HepG2 (cell line): Measurements from ENCODE around the gene SELPLG. TPM values are rescaled to one million over a fixed set of nuclear protein-coding genes. Genes with fewer than 3 reads are reported as not detected.
A peak's percentile ranks its signal among the peaks of the same experiment; 100 is the strongest.

Source experiments
- ATAC-seq: fragments of 200-7000 bp; cut with Tn5 transposase; 3 replicates; pipeline ENCODE4 v1.9.1; 2020; ENCODE audit warnings: mild to moderate bottlenecking, moderate library complexity
- BruUV-seq: library from RNA; stranded (reverse); fragments of 400-500 nt; replicated peaks from 2 replicates; lab custom pipeline; 2021; lab: Mats Ljungman, UMichigan
- CTCF ChIA-PET: fragments of 300-600 bp; formaldehyde crosslinking; extraction: SDS; loops from one replicate; lab custom pipeline; 2021; ENCODE audit warnings: low total read pairs, inconsistent platforms, low intra/inter-chr PET ratio; lab: Yijun Ruan, JAX
- POLR2A ChIA-PET: fragments of 350-600 bp; sonication (Branson Sonifier 250); formaldehyde crosslinking; loops from one replicate; lab custom pipeline; 2020; ENCODE audit warnings: antibody characterized with exemption, inconsistent platforms; lab: Yijun Ruan, JAX
- DNase-seq: peaks from one replicate; pipeline ENCODE4 v3.0.0-alpha.2; 2015; ENCODE audit warnings: low spot score
- FAIRE-seq: peaks from 3 replicates; lab custom pipeline; 2011; peaks lifted over from hg19 to GRCh38; lab: Jason Lieb, UNC
- H2AFZ ChIP-seq: one replicate; pipeline ENCODE4 v1.6.1; 2011; ENCODE audit warnings: low read length, inconsistent platforms
- H3K27ac ChIP-seq: fragments of 300-600 bp; 3 replicates; pipeline ENCODE4 v1.8.0; 2011; ENCODE audit warnings: mixed run types, mild to moderate bottlenecking, mixed read lengths, low read length, inconsistent platforms; ENCODE audit not compliant: insufficient read depth; ENCODE audit errors: extremely low read length
- H3K27me3 ChIP-seq, 2 experiments: fragments of 200-600 bp in 1 of 2; 2 replicates in 1 of 2; 3 replicates in 1 of 2; pipeline versions ENCODE4 v1.6.0 to v1.8.0; 2011; ENCODE audit warnings: low read length in 2 of 2, mild to moderate bottlenecking in 2 of 2, moderate library complexity in 2 of 2, inconsistent platforms in 1 of 2; ENCODE audit not compliant: insufficient read depth in 2 of 2, control insufficient read depth in 1 of 2
- H3K36me3 ChIP-seq, 2 experiments: fragments of 200-600 bp in 1 of 2; replicated peaks in 1 of 2; 2 replicates in 1 of 2; 3 replicates in 1 of 2; pipeline versions ENCODE4 v1.5.1 to v1.8.0; 2011; ENCODE audit warnings: low read length in 2 of 2, inconsistent platforms in 1 of 2; ENCODE audit not compliant: insufficient read depth in 2 of 2, control insufficient read depth in 1 of 2
- H3K4me1 ChIP-seq: 2 replicates; pipeline ENCODE4 v1.5.1; 2012; ENCODE audit warnings: low read length, inconsistent platforms; ENCODE audit not compliant: insufficient read depth
- H3K4me2 ChIP-seq: 2 replicates; pipeline ENCODE4 v1.6.0; 2011; ENCODE audit warnings: low read depth, low read length, inconsistent platforms
- H3K4me3 ChIP-seq, 3 experiments: fragments of 200-600 bp in 1 of 3; sonication (generic), shearing (Covaris generic) in 1 of 3; replicated peaks in 1 of 3; 2 replicates each; pipeline ENCODE4 v1.5.1; 2011 to 2016; ENCODE audit warnings: low read length in 3 of 3, inconsistent platforms in 2 of 3, low read depth in 2 of 3, mild to moderate bottlenecking in 2 of 3, control low read depth in 1 of 3, mixed read lengths in 1 of 3; ENCODE audit not compliant: insufficient read depth in 1 of 3
- H3K79me2 ChIP-seq: one replicate; pipeline ENCODE4 v1.6.1; 2011; ENCODE audit warnings: low read length, inconsistent platforms; ENCODE audit not compliant: insufficient read depth
- H3K9ac ChIP-seq: 2 replicates; pipeline ENCODE4 v1.6.0; 2011; ENCODE audit warnings: mild to moderate bottlenecking, low read depth, low read length, inconsistent platforms; ENCODE audit not compliant: insufficient read depth
- H3K9me3 ChIP-seq: 2 replicates; pipeline ENCODE4 v1.5.1; 2012; ENCODE audit warnings: mild to moderate bottlenecking, low read length
- H4K20me1 ChIP-seq: 2 replicates; pipeline ENCODE4 v1.6.0; 2011; ENCODE audit warnings: inconsistent platforms, mild to moderate bottlenecking, low read length, moderate library complexity; ENCODE audit not compliant: insufficient read depth
- ATF1 ChIP-seq: IDR thresholded peaks from 2 replicates; pipeline ENCODE4 v1.6.1; 2016; ENCODE audit warnings: mild to moderate bottlenecking, control low read depth
- FIP1L1 ChIP-seq: fragments of 200-400 bp; formaldehyde crosslinking; IDR thresholded peaks from 2 replicates; pipeline ENCODE4 v1.6.1; 2018; ENCODE audit warnings: low read depth, mild to moderate bottlenecking, low read length, moderate library complexity, borderline replicate concordance; ENCODE audit not compliant: insufficient read depth
- HMGXB4 ChIP-seq, 2 experiments: sonication (generic) in 1 of 2; formaldehyde crosslinking in 1 of 2; IDR thresholded peaks; 2 replicates each; pipeline versions ENCODE4 v1.4.0 to v1.6.1; 2018 to 2020; ENCODE audit warnings: missing genetic modification reagents in 2 of 2, borderline replicate concordance in 1 of 2, low read depth in 1 of 2, mild to moderate bottlenecking in 1 of 2, missing biosample characterization in 1 of 2
- LBX2 ChIP-seq: sonication (generic); formaldehyde crosslinking; IDR thresholded peaks from 2 replicates; pipeline ENCODE4 v1.5.0; 2020; ENCODE audit warnings: missing genetic modification reagents, mild to moderate bottlenecking, borderline replicate concordance
- ZBTB21 ChIP-seq: sonication (generic); formaldehyde crosslinking; IDR thresholded peaks from 2 replicates; pipeline ENCODE4 v1.4.0; 2020; ENCODE audit warnings: missing genetic modification reagents
- ZNF274 ChIP-seq: sonication (generic); formaldehyde crosslinking; IDR thresholded peaks from 2 replicates; pipeline ENCODE4 v1.5.1; 2020; ENCODE audit warnings: mild to moderate bottlenecking, missing genetic modification reagents
- ZNF652 ChIP-seq: IDR thresholded peaks from 2 replicates; pipeline ENCODE4 v1.6.1; 2016; ENCODE audit warnings: low read depth, borderline replicate concordance
- WGBS: methylation state at CpG from one replicate; pipeline ENCODE4 v1.1.6; 2017; ENCODE audit warnings: low lambda C conversion rate; 5-methylcytosine and 5-hydroxymethylcytosine counted together
- in situ Hi-C: cut with HindIII; loops from 2 replicates; pipeline ENCODE4 v1.10.0; 2017; ENCODE audit warnings: low pct_unique_long_range_greater_than_20kb; ENCODE audit not compliant: extremely low pct_ligation_motif_present
- intact Hi-C: fragments of 100-400 bp; cut with micrococcal nuclease; formaldehyde crosslinking; loops from one replicate; pipeline ENCODE4 v1.10.0; 2022; ENCODE audit not compliant: unreplicated experiment
- polyA plus RNA-seq, 8 experiments: library from polyadenylated mRNA; depleted of rRNA in 3 of 8; stranded (reverse) in 7 of 8; unstranded in 1 of 8; fragments of >200 nt; fragmentation: Illumina TruSeq in 4 of 8; extraction: Trizol in 4 of 8; gene quantifications; 2 replicates each; pipeline versions ENCODE4 v1.2.1 to v1.2.3, GENCODE V29; 2011 to 2016; ENCODE audit warnings: low read depth in 4 of 8, missing spikeins in 1 of 8, mixed read lengths in 1 of 8; ENCODE audit not compliant: insufficient read depth in 1 of 8
- total RNA-seq, 5 experiments: library from RNA; depleted of rRNA; stranded (reverse); fragments of >200 nt; fragmentation: Illumina TruSeq; extraction: Trizol; gene quantifications; 2 replicates each; pipeline ENCODE4 v1.2.3, GENCODE V29; 2016; ENCODE audit warnings: low read depth in 1 of 5

The SELPLG gene
- total and polyA plus RNA-seq, 2 of the 13 experiments (the other 11 are each of a cell fraction or from before 2014, with no cell fraction given) = 0.12 TPM; not detected in 1

GRCh38 chr12:108629824-108630476 lies 3.7 kb downstream of the SELPLG start:
- Histone ChIP-seq H3K4me1 (peaks cover 39% of the 10 kb centered on the region), H3K27me3 (peaks cover 4 to 41% of the 10 kb centered on the region in 2 experiments; a peak in 4 of 5 replicates), H2AFZ (no peak overlapping the region), H3K27ac (no peak overlapping the region), H3K79me2 (no peaks in the 10 kb centered on the region), H3K4me2 (peak overlapping the region; percentile 38), H4K20me1 (no peaks in the 10 kb centered on the region), H3K4me3 (peak overlapping the region in 1 of 3 experiments; percentile 21; a peak in 1 of 6 replicates), H3K36me3 (no peaks in the 10 kb centered on the region), H3K9ac (no peak overlapping the region), H3K9me3 (no peaks in the 10 kb centered on the region)
- ATAC-seq = peak; percentile 18
- in situ Hi-C loops = no loop called here
- FAIRE-seq = no peak
- no peak for TF ChIP-seq HMGXB4 (CRISPR knock-in tag; IDR thresholded peaks at IDR 0.05; ENCODE audit: borderline replicate concordance in 1 of 2, low read depth in 1 of 2)
- no peak for TF ChIP-seq ZNF274 (CRISPR knock-in tag)
- TF ChIP-seq FIP1L1 = no peak
- peak; percentile 84 for TF ChIP-seq ZBTB21 (CRISPR knock-in tag)
- no peak for TF ChIP-seq ZNF652 (CRISPR knock-in tag)
- no peak for TF ChIP-seq LBX2 (CRISPR knock-in tag)
- TF ChIP-seq ATF1 = no peak
- ChIA-PET CTCF (no interaction called here), POLR2A (no interaction called here)
- TSS peak; percentile 67 for BruUV-seq
- DNase-seq = peak; percentile 21
- WGBS = 41% methylated on average over 7 of the region's 17 CpGs
- intact Hi-C loops = no loop called here
